CD4-positive, alpha-beta T cell treated with Interleukin-17A for 1 hour (primary cell): ENCODE results near the gene HSPA2.
"Not testable (repeated sequence)": the region's sequence is repeated elsewhere in the genome, so short reads cannot be mapped to it uniquely, and the experiment has no call there.

Experiments used
- DNase-seq: peaks from one replicate; pipeline ENCODE4 v3.0.0-alpha.2; 2020

HSPA2 gene

GRCh38 chr14:64562436-64562835 lies 21.9 kb downstream of the HSPA2 start:
- no peak for DNase-seq

- DNase-seq: no peak
Observed at GRCh38 chr14:64563696-64564095, 23.2 kb downstream of the HSPA2 start.

- no peak for DNase-seq
Observed at GRCh38 chr14:64566651-64567122, 26.1 kb downstream of the HSPA2 start.

- DNase-seq: no peak
Observed at GRCh38 chr14:64569138-64569631, 28.6 kb downstream of the HSPA2 start.

GRCh38 chr14:64569646-64570045 lies 29.1 kb downstream of the HSPA2 start:
- DNase-seq: not testable (repeated sequence)

- no peak for DNase-seq
Observed at GRCh38 chr14:64572386-64573104, 32.0 kb downstream of the HSPA2 start.

- DNase-seq: no peak
Observed at GRCh38 chr14:64573109-64573508, 32.6 kb downstream of the HSPA2 start.

GRCh38 chr14:64574371-64575107 lies 34.0 kb downstream of the HSPA2 start:
- DNase-seq: no peak

- no peak for DNase-seq
Observed at GRCh38 chr14:64577211-64577610, 36.7 kb downstream of the HSPA2 start.

GRCh38 chr14:64580467-64580866 lies 39.9 kb downstream of the HSPA2 start:
- DNase-seq: no peak

GRCh38 chr14:64581363-64581762 lies 40.8 kb downstream of the HSPA2 start:
- no peak for DNase-seq

- no peak for DNase-seq
Observed at GRCh38 chr14:64581817-64582216, 41.3 kb downstream of the HSPA2 start.

GRCh38 chr14:64584190-64584589 lies 43.6 kb downstream of the HSPA2 start:
- no peak for DNase-seq

GRCh38 chr14:64591809-64592208 lies 51.3 kb downstream of the HSPA2 start:
- no peak for DNase-seq
